Glomerular visceral epithelial cell (primary cell): Measurements from ENCODE around the gene TBC1D23.
A peak's percentile ranks its signal among the peaks of the same experiment; 100 is the strongest.
"Not testable (repeated sequence)": the region's sequence is repeated elsewhere in the genome, so short reads cannot be mapped to it uniquely, and the experiment has no call there.

Experiments used
- DNase-seq: peaks from one replicate; pipeline ENCODE4 v3.0.0-alpha.2; 2016; ENCODE audit errors: extremely low spot score

TBC1D23 gene

DNA sequence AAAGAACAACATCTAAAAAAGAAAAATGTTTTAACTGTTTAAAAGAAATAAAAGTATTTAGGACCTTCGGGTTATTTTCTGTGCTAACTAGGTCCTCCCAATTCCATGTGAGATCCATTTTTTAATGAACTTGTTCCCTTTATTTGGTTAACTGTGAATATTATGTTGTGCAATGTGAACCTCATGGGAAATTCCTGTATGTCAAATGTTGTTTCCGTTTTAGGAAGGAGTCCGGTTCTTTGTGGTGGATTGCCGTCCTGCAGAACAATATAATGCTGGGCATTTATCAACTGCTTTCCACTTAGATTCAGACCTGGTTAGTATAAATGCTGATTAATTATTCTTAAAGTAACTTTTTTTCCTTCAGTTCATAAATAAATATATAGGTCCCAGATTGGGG is 38.2 kb downstream of the TBC1D23 start:
- no peak for DNase-seq

DNA sequence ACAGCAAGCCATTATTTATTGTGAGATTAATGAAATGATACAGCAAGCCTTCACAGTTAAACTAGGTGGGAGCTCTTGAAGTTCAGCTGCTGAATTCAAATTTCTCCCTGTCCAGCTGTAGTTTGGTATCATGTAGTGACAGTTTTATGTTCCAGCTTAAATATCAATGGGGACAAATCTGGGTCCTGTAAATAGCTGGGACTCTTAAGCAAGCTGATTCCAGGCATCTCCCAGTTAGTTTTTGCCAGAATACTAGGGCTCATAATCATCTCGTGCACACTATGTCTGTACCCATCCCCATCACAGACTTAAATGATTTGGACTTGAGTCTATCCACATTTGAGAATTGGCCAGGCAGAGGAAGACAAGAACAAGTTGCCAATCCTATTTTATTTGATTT is 45.9 kb downstream of the TBC1D23 start:
- no peak for DNase-seq

DNA sequence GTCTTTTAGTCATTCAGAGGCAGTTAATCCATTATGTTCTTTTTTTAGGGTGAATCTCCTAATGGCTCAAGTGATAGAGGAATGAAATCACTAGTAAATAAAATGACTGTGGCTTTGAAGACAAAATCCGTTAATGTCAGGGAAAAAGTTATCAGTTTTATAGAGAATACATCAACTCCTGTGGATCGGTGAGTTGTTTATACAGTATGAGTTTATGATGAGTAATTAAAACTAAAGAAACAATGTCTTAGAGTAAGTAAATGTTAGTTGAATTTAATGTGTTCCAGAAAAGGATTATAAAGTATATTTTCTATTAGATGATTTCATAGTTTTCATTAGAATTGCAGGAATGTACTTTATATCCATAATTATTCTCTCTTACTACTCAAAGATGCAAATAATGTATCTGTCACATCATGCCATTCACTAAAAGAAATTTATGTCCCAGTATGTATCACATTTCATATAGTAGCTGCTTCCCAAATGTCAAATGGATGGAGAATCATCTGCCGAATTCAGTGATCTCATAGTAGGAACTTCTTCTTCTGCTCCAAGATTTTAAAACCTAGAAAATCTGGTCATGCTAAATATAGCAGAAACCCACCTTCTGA is 49.7 kb downstream of the TBC1D23 start:
- no peak for DNase-seq

DNA sequence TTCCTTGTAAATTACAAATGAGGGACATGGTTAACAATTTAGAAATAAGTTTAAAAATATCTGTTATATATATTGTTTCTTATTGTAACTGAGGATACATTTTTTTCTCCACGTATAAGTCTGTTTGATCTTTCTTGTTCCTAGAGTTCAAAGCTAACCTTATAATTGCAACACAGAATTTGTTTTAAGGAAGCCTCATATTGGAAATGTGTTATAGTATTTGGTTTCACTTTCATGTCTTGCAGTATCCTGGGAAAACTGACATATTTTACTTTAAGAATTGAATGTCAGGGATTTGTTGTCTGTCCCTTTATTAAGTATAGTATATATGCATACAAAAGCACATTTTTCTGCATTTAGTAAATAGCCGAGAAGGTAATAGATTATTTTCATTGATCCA is 50.2 kb downstream of the TBC1D23 start:
- DNase-seq: no peak

DNA sequence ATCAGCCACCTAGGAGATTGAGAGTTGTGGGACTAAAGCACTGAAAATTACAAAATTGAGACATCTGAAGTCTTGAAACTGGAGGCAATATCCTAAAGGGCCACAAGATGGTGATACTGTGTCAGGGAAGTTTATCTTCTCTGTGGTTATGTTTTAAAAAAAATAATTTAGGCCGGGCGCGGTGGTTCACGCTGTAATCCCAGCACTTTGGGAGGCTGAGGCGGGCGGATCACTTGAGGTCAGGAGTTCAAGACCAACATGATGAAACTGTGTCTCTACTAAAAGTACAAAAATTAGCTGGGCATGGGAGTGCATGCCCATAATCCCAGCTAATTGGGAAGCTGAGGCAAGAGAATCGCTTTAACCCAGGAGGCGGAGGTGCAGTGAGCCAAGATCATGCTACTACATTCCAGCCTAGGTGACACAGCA is 55.9 kb downstream of the TBC1D23 start:
- peak; percentile 61 for DNase-seq

DNA sequence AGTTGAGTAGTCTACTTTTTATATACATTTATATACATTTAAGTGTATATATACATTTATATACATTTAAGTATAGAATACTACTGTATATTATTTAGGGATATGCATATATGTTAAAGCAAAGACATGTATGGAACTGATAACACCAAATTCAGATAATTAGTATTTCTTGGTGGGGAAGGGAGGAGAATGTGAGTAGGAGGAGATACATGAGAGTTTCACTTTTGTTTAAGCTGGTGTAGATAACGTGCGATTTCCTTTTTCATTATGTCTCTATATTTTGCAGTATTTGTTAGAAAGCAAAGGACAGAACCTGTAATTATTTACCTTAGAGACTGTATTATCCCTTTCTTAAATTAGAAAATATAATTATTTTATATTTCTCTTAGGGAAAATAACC is 57.1 kb downstream of the TBC1D23 start:
- DNase-seq: no peak

DNA sequence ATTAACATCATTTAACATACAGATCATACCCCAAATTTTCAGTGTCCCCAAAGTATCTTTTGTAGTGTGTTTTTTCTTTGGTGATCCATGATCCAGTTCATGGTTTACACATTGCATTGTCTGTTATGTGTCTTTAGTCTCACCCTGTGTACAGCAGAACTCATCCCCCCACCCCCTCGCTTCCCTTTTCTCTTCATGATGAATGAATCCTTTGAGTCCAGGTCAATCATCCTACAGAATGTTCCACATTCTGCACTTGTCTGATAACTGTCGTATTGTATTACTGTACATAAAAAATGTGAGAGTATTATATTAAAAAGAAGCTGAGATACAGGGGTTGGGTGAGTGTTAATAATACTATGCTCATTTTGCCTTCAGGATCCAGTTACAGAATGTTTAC is 59.2 kb downstream of the TBC1D23 start:
- DNase-seq: no peak

DNA sequence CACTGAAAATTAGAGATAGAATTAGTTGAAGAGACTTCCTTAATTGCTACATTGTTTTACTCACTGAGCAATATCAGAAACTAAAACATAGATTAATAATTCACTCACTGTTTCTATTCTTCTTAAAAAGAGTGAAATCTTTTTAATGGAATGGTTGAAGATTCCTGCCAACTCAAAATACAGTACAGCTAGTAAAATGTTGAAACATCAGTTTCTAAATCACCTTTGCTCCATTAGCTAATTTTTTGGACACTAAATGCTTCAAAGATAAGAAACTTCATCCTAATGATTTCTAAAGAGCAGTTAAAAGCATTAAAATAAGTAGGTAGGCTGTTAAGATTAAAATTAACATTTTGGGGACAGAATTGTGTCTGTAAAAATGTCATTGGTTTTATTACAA is 63.3 kb downstream of the TBC1D23 start:
- DNase-seq: no peak

DNA sequence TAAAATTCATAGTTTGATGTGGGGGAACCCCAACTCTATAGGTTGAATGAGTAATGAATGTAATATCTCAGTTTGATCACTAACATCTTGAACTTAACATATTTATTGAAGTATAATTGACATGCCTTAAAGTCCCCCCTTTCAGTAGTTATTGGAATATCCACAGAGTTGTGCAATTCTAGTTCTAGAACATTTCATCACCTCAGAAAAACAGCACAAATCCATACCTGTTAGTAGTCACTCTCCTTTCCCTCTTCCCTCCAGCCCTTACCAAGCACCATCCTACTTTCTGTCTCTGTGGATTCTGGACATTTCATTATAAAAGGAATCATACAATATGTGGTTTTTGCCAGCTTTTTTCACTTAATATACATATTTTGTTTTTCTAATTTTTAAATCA is 65.0 kb downstream of the TBC1D23 start:
- DNase-seq: no peak

DNA sequence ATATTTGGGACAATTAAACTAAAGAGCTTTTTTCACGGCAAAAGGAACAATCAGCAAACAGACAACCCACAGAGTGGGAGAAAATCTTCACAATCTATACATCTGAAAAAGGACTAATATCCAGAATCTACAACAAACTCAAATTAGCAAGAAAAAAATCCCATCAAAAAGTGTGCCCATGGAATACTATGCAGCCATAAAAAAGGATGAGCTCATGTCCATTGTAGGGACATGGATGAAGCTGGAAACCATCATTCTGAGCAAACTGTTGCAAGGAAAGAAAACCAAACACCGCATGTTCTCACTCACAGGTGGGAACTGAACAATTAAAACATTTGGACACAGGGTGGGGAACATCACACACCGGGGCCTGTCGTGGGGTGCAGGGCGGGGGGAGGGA is 66.6 kb downstream of the TBC1D23 start:
- not testable (repeated sequence) for DNase-seq

DNA sequence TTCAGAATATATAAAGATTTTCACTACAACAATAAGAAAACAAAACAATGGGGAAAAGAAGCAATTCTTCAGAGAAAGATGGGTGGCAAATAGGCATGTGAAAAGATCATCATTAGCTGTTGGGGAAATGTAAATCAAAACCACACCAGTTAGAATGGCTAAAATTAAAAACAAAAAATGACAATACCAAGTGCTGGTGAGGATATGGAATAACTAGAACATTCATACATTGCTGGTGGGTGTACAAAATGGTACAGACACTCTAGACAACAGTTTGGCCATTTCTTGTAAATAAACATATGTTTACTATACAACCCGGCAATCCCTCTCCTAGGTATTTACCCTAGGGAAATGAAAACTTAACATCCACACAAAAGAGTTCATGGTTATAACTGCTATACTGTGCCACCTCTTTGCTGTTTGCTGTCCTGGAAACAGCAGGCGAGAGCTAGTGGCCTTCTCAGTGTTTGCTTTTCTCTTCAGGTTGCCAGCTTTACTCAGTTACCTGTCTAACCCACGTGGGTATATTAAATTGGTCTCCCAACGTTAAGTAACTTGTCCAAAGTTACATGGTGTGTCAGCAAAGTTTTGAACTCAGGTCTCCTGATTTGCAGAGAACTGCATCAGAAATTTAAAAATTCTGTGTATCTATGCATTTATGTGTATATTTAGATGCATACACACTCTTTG is 69.2 kb downstream of the TBC1D23 start:
- DNase-seq: no peak

DNA sequence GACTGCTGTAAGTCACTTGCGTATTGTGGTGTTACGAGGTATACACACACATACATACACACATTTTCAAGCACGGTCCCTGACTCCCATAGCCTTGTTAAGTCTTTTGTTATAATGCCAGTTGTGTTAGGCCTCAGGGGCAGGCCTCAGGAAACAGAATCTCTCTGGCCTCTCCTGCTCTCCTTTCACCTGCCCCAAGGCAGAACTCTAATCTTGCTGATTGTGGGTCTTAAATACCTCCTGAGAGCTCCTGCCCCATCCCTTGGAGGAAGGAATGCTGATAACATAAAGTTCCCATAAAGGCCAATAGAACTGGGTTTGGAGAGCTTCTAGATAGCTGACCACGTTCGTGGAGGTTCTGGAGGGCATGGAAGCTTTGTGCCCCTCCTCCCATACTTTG is 69.9 kb downstream of the TBC1D23 start:
- DNase-seq: no peak

DNA sequence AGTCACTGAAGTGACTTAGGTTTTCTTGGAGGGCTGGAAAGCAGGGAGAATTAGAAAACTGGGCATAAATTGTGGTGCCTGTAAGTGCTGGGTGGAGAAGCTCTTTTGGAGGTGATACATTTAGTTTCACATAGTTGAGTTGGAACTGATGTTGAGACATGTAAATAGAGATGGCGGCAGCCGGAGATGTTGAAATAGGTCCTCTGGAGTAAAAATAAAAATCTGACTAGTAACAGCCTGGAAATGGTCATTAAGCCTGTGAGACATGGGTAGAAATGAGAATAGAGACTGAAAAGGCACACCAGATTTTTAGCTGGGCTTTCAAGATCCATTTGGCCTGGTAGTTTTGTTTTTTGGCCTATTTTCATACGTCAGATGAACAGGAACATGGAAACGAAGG is 70.9 kb downstream of the TBC1D23 start:
- DNase-seq: no peak

DNA sequence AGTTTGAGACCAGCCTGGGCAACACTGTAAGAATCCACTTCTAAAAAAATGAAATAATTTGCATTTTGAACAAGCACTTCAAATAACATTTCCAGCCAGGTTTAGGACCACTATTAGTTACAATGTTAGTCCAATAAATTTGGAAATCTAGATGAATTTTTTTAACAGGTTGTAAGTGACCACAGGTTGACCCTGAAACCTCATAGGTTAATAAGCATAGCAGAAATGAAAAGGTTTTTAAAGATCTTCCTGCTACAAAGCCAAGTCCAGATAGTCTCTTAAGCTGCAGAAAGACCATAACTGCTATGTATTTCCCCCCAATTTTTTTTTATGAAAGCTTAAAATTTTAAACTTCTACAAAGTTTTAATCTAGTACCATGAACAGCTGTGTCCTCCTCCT is 72.3 kb downstream of the TBC1D23 start:
- no peak for DNase-seq

DNA sequence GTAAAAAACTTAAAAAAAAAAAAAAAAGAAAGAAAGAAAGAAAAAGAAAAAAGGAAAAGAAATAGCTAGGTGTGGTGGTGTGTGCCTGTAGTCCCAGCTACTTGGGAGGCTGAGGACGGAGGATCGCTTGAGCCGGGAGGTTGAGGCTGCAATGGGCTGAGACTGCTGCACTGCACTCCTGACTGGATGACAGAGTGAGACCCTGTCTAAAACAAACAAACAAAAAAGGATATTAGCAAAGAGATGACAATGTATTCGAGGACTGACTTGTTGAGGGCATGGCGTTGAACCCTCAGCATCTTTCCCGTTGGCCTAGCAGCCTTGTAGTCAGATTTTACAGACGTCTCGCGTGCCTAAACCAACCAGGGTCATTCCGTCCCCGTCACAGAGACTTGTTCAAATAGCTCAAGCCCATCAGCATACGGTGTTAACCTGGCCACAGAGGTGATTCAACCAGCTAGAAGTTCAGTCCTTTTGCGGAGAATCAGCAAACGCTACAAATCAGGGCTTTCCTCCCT is 73.2 kb downstream of the TBC1D23 start:
- DNase-seq: no peak

DNA sequence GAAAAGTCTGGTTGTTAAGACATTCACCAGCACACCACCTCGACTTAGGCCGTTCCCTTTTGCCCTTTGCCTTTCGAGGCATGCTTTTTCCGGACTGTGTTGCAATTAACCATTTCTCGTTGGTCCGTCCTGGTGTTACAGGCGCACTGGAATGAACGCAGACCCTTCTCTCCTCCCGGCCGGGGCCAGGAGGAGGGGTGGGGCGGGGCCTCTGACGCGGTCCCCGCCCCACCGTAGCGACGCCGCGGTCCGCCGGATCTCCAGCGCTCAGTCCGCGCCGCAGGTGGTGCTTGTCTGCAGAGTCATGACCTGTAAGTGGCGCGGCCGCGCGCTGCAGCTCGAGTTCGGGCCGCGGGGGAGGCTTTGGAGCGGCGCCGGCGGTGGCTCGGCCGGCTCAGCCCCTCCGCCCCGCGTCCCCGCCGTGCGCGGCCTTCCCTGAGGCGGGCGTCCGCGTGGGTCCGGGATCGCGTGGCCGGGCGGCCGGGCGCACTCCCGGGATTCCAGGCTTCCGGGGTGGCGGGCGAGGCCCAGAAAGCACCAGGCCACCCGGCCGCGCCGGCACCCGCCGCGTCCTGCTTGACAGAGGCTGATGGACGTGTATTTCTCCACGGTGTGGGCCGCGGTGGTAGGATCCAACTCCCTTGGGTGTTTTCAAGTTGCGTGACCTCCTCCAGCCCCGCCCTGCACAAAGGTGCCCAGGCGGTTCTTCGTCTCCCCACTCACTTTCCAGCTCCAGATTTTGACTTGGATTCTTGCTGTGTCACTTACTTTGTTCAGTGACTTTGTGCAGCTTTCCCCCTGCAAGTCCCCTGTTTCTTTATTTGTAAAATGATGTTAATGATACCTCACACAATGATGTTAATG is 73.9 kb downstream of the TBC1D23 start, which contains the start of gene NIT2:
Gene NIT2, plus strand, starts transcription at position 270 of the 864 bp plus-strand sequence. Its CDS starts 35 bp downstream, at position 305.
- peak; percentile 83 for DNase-seq

DNA sequence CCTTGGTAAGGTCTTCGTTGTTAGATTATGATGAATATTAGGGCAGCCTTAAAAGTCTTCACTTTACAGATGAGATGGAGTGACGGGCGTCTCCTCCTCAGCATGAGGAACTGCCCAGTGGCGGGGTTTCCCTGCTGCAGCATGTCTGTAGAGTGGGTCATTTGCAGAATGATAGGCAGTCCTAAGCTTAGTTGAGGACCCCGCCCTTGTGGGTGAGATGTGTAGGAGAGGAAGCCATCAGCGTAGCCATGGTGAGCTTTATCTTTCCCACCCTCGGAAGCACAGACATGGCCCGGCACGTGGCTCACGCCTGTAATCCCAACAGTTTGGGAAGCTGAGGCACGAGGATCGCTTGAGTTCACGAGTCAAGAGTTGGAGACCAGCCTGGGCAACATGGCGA is 74.6 kb downstream of the TBC1D23 start:
- DNase-seq: peak; percentile 54

DNA sequence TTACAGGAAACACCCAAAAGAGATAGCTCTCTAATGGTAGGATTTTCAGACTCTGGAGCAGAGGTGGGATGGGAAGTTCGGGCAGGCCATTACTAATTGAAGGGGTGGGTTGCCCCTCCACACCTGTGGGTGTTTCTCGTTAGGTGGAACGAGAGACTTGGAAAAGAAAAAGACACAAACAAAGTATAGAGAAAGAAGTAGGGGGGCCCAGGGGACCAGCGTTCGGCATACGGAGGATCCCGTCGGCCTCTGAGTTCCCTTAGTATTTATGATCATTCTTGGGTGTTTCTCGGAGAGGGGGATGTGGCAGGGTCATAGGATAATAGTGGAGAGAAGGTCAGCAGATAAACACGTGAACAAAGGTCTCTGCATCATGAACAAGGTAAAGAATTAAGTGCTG is 75.4 kb downstream of the TBC1D23 start:
- not testable (repeated sequence) for DNase-seq

DNA sequence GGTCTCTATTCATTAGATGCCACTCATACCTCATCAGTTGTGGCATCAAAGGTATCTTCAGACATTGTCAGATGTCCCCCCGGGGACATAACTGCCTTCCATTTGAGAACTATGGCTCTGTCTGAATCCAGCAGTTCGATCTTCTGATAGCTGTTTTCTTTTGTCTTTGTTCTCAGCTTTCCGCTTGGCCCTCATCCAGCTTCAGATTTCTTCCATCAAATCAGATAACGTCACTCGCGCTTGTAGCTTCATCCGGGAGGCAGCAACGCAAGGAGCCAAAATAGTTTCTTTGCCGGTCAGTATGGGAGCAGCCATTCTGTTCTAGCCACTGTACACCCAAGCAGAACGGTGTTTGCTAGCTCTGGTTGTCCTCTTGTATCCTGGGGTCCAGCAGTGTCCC is 78.1 kb downstream of the TBC1D23 start:
- no peak for DNase-seq

DNA sequence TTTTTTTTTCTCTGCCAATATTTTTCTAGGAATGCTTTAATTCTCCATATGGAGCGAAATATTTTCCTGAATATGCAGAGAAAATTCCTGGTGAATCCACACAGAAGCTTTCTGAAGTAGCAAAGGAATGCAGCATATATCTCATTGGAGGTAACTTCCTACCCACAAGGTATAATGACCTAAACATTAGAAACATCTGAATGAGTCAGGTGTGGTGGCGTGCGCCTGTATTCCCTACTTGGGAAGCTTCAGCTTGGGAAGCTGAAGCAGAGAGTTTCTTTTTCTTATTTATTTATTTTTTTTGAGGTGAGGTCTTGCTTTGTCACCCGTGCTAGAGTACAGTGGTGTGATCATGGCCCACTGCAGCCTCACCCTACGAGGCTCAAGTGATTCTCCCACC is 79.0 kb downstream of the TBC1D23 start:
- DNase-seq: no peak

DNA sequence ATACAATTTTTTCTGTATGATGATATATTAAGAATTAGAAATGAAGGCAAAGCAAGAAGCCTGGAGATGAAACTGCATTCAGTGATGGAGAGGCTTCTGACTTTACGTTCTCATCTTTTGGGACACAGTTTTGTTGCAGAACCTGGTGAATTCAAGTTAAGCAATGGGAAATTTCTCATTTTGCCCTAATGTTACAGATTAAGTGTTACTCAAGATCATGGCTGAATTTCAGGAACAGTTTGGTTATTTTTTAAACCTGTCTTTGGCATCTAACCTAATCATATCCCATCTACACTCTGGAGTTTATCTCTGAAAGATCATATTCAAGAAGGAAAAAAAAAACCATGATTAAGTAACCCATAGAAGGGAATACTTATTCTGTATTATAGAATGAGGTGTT is 79.7 kb downstream of the TBC1D23 start:
- DNase-seq: no peak

DNA sequence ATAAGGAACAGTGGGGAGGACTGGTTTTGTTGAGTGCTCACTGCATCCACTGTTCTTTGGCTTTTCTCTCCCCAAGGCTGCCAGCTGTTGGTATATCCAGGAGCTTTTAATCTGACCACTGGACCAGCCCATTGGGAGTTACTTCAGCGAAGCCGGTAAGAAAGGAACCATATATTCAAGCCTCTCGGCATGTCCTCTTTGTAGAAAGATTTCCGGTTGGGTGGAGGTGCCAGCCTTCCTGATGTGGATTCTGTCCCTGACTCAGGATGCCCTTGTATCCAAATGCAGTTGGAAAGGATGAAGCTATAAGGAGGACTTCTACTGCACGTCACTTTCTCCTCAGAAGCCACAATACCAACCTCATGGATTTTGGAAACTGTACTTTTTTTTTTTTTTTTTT is 87.9 kb downstream of the TBC1D23 start:
- no peak for DNase-seq

DNA sequence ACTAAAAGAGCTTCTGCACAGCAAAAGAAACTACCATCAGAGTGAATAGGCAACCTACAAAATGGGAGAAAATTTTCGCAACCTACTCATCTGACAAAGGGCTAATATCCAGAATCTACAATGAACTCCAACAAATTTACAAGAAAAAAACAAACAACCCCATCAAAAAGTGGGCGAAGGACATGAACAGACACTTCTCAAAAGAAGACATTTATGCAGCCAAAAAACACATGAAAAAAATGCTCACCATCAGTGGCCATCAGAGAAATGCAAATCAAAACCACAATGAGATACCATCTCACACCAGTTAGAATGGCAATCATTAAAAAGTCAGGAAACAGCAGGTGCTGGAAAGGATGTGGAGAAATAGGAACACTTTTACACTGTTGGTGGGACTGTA is 91.0 kb downstream of the TBC1D23 start:
- not testable (repeated sequence) for DNase-seq
